Astrocyte of the hippocampus (primary cell): ENCODE data around the gene FHDC1.
"Not testable (repeated sequence)": the region's sequence is repeated elsewhere in the genome, so short reads cannot be mapped to it uniquely, and the experiment has no call there.

Source experiments
- DNase-seq: peaks from one replicate; pipeline ENCODE4 v3.0.0; 2011; ENCODE audit warnings: low read depth, low spot score

FHDC1 gene, protein sequence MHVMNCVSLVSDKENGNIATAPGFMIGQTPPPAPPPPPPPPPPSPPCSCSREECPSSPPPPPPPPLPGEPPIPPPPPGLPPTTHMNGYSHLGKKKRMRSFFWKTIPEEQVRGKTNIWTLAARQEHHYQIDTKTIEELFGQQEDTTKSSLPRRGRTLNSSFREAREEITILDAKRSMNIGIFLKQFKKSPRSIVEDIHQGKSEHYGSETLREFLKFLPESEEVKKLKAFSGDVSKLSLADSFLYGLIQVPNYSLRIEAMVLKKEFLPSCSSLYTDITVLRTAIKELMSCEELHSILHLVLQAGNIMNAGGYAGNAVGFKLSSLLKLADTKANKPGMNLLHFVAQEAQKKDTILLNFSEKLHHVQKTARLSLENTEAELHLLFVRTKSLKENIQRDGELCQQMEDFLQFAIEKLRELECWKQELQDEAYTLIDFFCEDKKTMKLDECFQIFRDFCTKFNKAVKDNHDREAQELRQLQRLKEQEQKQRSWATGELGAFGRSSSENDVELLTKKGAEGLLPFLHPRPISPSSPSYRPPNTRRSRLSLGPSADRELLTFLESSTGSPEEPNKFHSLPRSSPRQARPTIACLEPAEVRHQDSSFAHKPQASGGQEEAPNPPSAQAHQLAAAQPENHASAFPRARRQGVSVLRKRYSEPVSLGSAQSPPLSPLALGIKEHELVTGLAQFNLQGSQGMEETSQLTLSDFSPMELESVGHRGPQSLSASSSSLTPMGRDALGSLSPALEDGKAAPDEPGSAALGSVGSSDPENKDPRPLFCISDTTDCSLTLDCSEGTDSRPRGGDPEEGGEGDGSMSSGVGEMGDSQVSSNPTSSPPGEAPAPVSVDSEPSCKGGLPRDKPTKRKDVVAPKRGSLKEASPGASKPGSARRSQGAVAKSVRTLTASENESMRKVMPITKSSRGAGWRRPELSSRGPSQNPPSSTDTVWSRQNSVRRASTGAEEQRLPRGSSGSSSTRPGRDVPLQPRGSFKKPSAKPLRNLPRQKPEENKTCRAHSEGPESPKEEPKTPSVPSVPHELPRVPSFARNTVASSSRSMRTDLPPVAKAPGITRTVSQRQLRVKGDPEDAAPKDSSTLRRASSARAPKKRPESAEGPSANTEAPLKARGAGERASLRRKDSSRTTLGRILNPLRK

DNA sequence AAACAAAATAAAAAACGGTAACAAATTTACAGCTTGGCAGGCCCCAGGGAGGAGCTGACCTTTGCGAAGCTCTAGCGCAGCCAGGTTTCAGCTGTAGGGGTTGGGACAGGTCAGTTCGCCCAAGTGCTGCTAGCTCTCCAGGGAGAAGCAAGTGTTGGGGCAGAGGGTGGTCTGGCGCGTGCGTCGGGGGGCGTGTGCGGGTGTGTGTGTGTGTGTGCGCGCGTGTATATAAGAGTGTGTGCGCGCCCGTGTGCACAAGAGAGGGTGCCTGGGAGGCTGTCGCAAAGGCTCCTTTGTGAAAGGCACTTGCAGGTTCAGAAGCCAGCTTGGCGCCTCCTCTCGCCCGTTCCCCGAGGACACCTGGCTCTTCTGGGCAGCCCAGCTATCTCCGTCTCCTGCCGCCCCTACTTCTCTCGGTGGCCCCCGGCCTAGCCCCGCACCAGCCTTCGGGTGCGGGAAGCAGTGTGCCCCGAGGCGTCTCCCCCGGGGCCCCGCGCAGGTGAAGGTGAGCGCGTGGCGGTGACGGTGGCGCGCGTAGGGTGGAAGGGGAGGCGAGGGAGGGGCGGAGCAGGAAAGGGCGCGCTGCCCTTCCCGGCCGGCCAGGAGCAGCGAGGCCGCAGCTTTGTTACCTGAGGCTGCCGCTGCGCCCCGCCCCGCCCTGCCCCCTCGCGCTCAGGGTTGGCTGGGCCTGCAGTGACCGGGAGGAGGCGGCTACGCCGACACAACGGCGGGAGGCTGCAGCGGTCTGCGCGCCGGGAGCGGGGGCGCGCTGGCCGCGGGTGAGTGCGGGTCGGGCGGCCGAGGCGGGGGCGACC is at the start of gene FHDC1:
Gene FHDC1, plus strand, starts transcription at position 693 of the 815 bp plus-strand sequence. CDS start 6,735 bp downstream, outside the sequence.
- DNase-seq, result peak; percentile 72

DNA sequence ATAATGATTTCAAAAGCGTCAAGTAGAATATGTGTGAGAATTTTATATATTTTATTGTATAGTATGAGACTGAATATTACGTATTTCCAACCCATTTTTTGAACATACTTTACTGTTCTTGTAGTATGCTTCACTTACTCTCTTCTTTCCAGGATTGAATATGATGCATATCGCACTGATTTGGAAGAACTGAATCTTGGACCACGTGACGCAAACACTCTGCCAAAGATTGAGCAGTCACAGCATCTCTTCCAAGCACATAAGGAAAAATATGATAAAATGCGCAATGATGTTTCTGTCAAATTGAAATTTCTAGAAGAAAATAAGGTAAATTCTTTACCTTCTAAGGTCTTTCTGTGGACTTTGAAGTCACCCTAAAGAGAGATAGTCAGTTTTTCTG is 48.1 kb upstream of the FHDC1 start:
- no peak for DNase-seq

- DNase-seq, result no peak
These were observed 43.1 kb upstream of the FHDC1 start for GRCh38 chr4:152892974-152893373.

GRCh38 chr4:152894673-152895072 is 41.5 kb upstream of the FHDC1 start:
- DNase-seq, result peak; percentile 47

GRCh38 chr4:152896811-152897210 is 39.3 kb upstream of the FHDC1 start:
- no peak for DNase-seq

- not testable (repeated sequence) for DNase-seq
These were observed 38.0 kb upstream of the FHDC1 start for GRCh38 chr4:152898133-152898532.

DNA sequence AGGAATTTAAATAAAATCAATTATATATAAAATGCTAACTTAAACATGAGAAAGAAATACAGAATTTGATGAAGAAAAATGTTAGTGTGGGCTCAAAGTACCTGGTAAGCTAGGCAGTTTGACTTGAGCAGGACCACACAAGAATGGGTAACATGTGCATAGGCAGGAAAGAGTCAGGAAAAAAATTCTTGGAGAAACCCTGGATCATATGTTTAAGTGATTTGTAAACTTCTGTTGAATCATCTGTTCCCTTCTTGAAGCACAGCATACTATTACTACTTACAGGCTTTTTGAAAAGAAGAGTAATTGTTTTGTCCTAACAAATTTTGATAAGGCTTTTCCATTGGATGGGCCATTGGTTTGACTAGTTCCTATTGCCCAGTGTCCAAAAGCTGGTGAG is 37.5 kb upstream of the FHDC1 start:
- DNase-seq, result no peak

DNA sequence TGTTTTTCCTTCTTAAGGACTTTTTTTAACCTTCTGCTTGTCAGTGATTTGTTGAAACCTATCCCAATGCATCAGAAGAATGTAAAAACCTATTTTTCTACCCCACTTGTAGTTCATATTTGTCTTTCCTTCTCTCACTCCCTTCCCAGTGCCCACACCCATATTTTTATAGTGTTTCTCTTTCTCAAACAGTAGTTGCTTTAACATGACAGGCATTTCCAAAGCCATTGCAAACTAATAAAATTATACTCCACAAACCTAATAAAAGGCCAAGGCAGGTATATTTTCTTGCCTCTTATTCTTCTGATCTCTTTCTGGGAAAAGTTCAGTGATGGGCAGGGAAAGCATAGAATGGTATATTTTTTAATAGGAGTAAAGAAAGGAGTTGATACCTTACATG is 35.7 kb upstream of the FHDC1 start:
- no peak for DNase-seq

GRCh38 chr4:152901205-152901604 is 34.9 kb upstream of the FHDC1 start:
- DNase-seq, result no peak

DNA sequence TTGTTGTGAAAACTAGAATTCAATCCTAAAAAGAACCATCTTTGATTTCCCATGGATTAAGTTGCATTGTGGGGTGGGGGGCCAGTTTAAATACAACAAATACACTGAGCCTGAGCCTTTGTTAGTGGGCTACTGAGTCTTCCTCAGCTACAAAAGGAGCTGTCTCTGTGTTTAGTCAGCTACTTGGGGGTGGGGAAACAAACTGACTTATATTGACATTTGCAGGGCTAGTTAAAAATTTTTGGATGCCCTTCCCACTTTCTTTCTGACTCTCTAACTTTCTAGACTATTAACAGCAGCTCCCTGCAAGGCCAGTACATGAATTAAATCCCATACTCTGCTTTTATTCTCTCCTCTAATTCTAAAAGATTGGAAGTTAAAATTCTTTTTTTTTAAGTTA is 32.5 kb upstream of the FHDC1 start:
- no peak for DNase-seq

DNA sequence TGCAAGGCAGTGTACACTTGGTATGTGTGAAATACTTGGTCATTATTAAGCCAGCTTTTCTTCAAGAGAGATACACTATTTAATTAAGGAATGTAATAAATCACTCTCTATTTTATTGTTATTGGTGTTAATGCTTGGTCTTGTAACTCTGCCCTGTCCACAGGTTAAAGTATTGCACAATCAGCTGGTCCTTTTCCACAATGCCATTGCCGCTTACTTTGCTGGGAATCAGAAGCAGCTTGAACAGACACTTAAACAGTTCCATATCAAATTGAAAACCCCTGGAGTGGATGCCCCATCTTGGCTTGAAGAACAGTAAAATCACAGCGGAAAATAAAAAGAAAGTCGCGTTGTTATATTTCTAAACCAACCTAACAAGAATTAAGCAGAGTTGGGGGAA is 26.2 kb upstream of the FHDC1 start:
- no peak for DNase-seq

GRCh38 chr4:152910521-152910920 is 25.6 kb upstream of the FHDC1 start:
- no peak for DNase-seq

- DNase-seq, result no peak
These were observed 18.4 kb upstream of the FHDC1 start for GRCh38 chr4:152917543-152918395.

GRCh38 chr4:152919826-152920225 is 16.3 kb upstream of the FHDC1 start:
- DNase-seq, result no peak

- peak; percentile 15 for DNase-seq
These were observed 15.4 kb upstream of the FHDC1 start for GRCh38 chr4:152920768-152921167.

GRCh38 chr4:152921284-152921683 is 14.8 kb upstream of the FHDC1 start:
- DNase-seq, result no peak

- DNase-seq, result no peak
These were observed 10.3 kb upstream of the FHDC1 start for GRCh38 chr4:152925851-152926250.

DNA sequence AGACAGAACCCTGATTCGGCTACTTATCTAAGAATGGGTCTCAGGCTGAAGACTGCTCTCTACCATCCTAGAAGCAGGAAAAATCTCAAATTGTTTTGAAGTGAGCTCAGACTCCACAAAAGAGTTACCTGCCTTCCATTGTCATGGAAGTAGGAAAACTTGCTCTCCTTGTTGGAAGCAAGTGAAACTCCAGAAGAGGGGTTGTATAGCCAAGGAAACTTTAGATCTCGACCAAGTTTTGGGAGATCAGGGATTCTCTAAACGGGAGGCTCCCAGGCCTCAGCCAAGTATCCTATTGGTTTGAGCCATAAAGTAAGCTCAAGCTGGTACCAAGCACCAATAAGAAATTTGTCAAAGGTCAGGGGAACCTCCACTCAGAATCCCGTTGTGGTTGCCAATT is 9.2 kb upstream of the FHDC1 start:
- no peak for DNase-seq

GRCh38 chr4:152927737-152928136 is 8.4 kb upstream of the FHDC1 start:
- no peak for DNase-seq

DNA sequence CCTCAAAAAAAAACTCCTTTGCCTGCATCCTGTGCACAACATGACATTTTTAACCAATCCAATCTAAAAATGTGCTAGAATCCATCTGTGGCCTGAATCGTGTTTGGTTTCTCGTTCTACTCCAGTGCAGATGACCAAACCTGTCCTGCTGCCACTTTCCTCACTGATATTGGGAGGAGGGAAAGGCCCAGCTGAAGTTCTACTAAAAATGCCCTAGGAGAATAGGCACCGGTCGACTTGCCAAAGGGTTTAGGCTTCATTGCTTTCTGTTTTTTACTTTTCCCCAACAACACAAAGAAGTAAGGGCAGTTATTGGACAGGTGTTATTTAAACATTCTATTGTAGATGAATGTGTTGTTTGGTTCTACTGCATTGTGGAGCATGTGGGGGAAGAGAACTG is 7.8 kb upstream of the FHDC1 start:
- no peak for DNase-seq
